GM23338 (cell line): ENCODE results near the gene C3orf80. TPM values are rescaled to one million over a fixed set of nuclear protein-coding genes. Genes with fewer than 3 reads are reported as not detected.

Experiments
- ATAC-seq: fragments of 200-7000 bp; cut with Tn5 transposase; 3 replicates; pipeline ENCODE4 v1.9.1; 2020
- DNase-seq: peaks from one replicate; pipeline ENCODE4 v3.0.0-alpha.2; 2015; ENCODE audit warnings: low spot score
- H2AFZ ChIP-seq: fragments of 200-600 bp; sonication (generic); 2 replicates; pipeline ENCODE4 v1.8.0; 2016; ENCODE audit warnings: antibody characterized with exemption, mild to moderate bottlenecking, moderate library complexity
- H3F3A ChIP-seq: fragments of 200-600 bp; sonication (generic); replicated peaks from 2 replicates; pipeline ENCODE4 v1.8.0; 2017; ENCODE audit warnings: antibody characterized with exemption, mixed run types, low read depth
- H3K27ac ChIP-seq: fragments of 200-600 bp; sonication (generic); 2 replicates; pipeline ENCODE4 v1.6.1; 2016; ENCODE audit warnings: low read depth
- H3K27me3 ChIP-seq: fragments of 200-600 bp; sonication (generic); 2 replicates; pipeline ENCODE4 v1.8.0; 2016; ENCODE audit warnings: mild to moderate bottlenecking, mixed run types, moderate library complexity; ENCODE audit not compliant: insufficient read depth
- H3K36me3 ChIP-seq: fragments of 200-600 bp; sonication (generic); 2 replicates; pipeline ENCODE4 v1.8.0; 2016; ENCODE audit warnings: mild to moderate bottlenecking; ENCODE audit not compliant: insufficient read depth
- H3K4me1 ChIP-seq: fragments of 200-600 bp; sonication (generic); 2 replicates; pipeline ENCODE4 v1.8.0; 2016; ENCODE audit warnings: mild to moderate bottlenecking, moderate library complexity; ENCODE audit not compliant: insufficient read depth
- H3K4me2 ChIP-seq: fragments of 200-600 bp; sonication (generic); 2 replicates; pipeline ENCODE4 v1.7.1; 2017; ENCODE audit warnings: mixed run types
- H3K4me3 ChIP-seq: fragments of 200-600 bp; sonication (generic); 2 replicates; pipeline ENCODE4 v1.6.1; 2016; ENCODE audit warnings: mixed run types
- H3K79me2 ChIP-seq: fragments of 200-600 bp; sonication (generic); replicated peaks from 2 replicates; pipeline ENCODE4 v1.8.0; 2017; ENCODE audit warnings: mild to moderate bottlenecking; ENCODE audit not compliant: insufficient read depth
- H3K9me2 ChIP-seq: fragments of 200-600 bp; sonication (generic); 2 replicates; pipeline ENCODE4 v1.8.0; 2017; ENCODE audit not compliant: insufficient read depth
- H4K20me1 ChIP-seq: fragments of 200-600 bp; sonication (generic); replicated peaks from 2 replicates; pipeline ENCODE4 v1.8.0; 2017; ENCODE audit warnings: mild to moderate bottlenecking; ENCODE audit not compliant: insufficient read depth
- H3K27ac Mint-ChIP-seq: 2 replicates; pipeline ENCODE4 v1.8.0; 2020; ENCODE audit warnings: inconsistent platforms, mild to moderate bottlenecking, moderate library complexity, mixed read lengths
- H3K27me3 Mint-ChIP-seq: 3 replicates; pipeline ENCODE4 v1.8.0; 2022; ENCODE audit warnings: low read depth, mild to moderate bottlenecking, moderate library complexity, mixed read lengths, inconsistent platforms; ENCODE audit not compliant: insufficient read depth, poor library complexity
- H3K36me3 Mint-ChIP-seq: 3 replicates; pipeline ENCODE4 v1.8.0; 2021; ENCODE audit warnings: low read depth, mild to moderate bottlenecking, inconsistent platforms, moderate library complexity, mixed read lengths
- H3K4me1 Mint-ChIP-seq: 3 replicates; pipeline ENCODE4 v1.8.0; 2020; ENCODE audit warnings: mild to moderate bottlenecking, inconsistent platforms, mixed read lengths
- H3K4me3 Mint-ChIP-seq: 3 replicates; pipeline ENCODE4 v1.8.0; 2021; ENCODE audit warnings: moderate library complexity, mild to moderate bottlenecking, inconsistent platforms, mixed read lengths
- H3K9me3 Mint-ChIP-seq: 3 replicates; pipeline ENCODE4 v1.8.0; 2020; ENCODE audit warnings: moderate library complexity, mild to moderate bottlenecking, inconsistent platforms, mixed read lengths
- CREB1 ChIP-seq: fragments of 250-450 bp; sonication (Bioruptor Pico); IDR thresholded peaks from 2 replicates; pipeline ENCODE4 v1.5.0; 2020; ENCODE audit warnings: low read depth, mild to moderate bottlenecking, moderate library complexity
- ETS1 ChIP-seq: IDR thresholded peaks from 2 replicates; pipeline ENCODE4 v1.6.1; 2016; ENCODE audit warnings: antibody characterized with exemption
- EZH2 ChIP-seq: fragments of 200-600 bp; sonication (generic); IDR thresholded peaks from one replicate; pipeline ENCODE4 v1.8.0; 2017; ENCODE audit warnings: antibody characterized with exemption, mild to moderate bottlenecking, low read depth; ENCODE audit not compliant: unreplicated experiment
- EZH2phosphoT487 ChIP-seq: fragments of 200-600 bp; sonication (generic); IDR thresholded peaks from one replicate; pipeline ENCODE4 v1.8.1; 2018; ENCODE audit warnings: antibody characterized with exemption; ENCODE audit not compliant: unreplicated experiment
- JUNB ChIP-seq: IDR thresholded peaks from one replicate; pipeline ENCODE4 v1.6.1; 2016; ENCODE audit warnings: antibody characterized with exemption; ENCODE audit not compliant: unreplicated experiment
- NANOG ChIP-seq: IDR thresholded peaks from 2 replicates; pipeline ENCODE4 v1.6.1; 2016; ENCODE audit warnings: antibody characterized with exemption, borderline replicate concordance
- POLR2AphosphoS5 ChIP-seq: IDR thresholded peaks from 2 replicates; pipeline ENCODE4 v1.6.1; 2016; ENCODE audit warnings: antibody characterized with exemption, low read depth
- REST ChIP-seq: IDR thresholded peaks from one replicate; pipeline ENCODE4 v1.6.1; 2018; ENCODE audit warnings: antibody characterized with exemption; ENCODE audit not compliant: unreplicated experiment
- STAT1 ChIP-seq: IDR thresholded peaks from one replicate; pipeline ENCODE4 v1.6.1; 2016; ENCODE audit warnings: antibody characterized with exemption; ENCODE audit not compliant: unreplicated experiment
- ZNF114 ChIP-seq: fragments of 250-450 bp; sonication (Bioruptor Pico); IDR thresholded peaks from 2 replicates; pipeline ENCODE4 v1.5.0; 2020; ENCODE audit warnings: mild to moderate bottlenecking, moderate library complexity
- ZNF331 ChIP-seq: fragments of 250-450 bp; sonication (Bioruptor Pico); IDR thresholded peaks from 2 replicates; pipeline ENCODE4 v1.5.0; 2020; ENCODE audit warnings: low read depth, mild to moderate bottlenecking, moderate library complexity
- polyA plus RNA-seq: library from polyadenylated mRNA; unstranded; fragments of >200 nt; fragmentation: Nextera tagmentation; extraction: Ambion mirVana; gene quantifications from 2 replicates; pipeline ENCODE4 v1.2.1, GENCODE V29; 2016
- total RNA-seq: library from RNA; depleted of rRNA; stranded (reverse); fragments of >200 nt; shearing (Covaris generic); gene quantifications from 2 replicates; pipeline ENCODE4 v1.2.3, GENCODE V29; 2014
- TF ChIP-seq, protein P1 (sequence below), 2 experiments: fragments of 200-600 bp in 1 of 2; sonication (generic) in 1 of 2; conservative IDR thresholded peaks; 2 replicates each; pipeline versions ENCODE4 v1.5.1 to v1.6.1; 2016 to 2017; ENCODE audit warnings: antibody characterized with exemption in 2 of 2, low read depth in 2 of 2, mild to moderate bottlenecking in 2 of 2, moderate library complexity in 1 of 2
- TF ChIP-seq, protein P2 (sequence below): fragments of 250-450 bp; sonication (Bioruptor Pico); IDR thresholded peaks from 2 replicates; pipeline ENCODE4 v1.5.0; 2020; ENCODE audit warnings: mild to moderate bottlenecking, moderate library complexity

C3orf80 gene
- total and polyA plus RNA-seq, 2 experiments from 2014 or later = 0.57 to 3.0 TPM

GRCh38 chr3:160192310-160193029 is 32.8 kb upstream of the C3orf80 start:
- Histone ChIP-seq H3K4me3 (no peak overlapping the region), H3K27ac (no peak overlapping the region), H3F3A (no peaks in the 10 kb centered on the region), H2AFZ (no peak overlapping the region), H3K27me3 (no peaks in the 10 kb centered on the region), H3K4me2 (no peak overlapping the region), H3K36me3 (no peaks in the 10 kb centered on the region), H3K79me2 (no peaks in the 10 kb centered on the region), H3K4me1 (no peaks in the 10 kb centered on the region), H3K9me2 (peaks cover 11% of the 10 kb centered on the region; the same call in 1 of the 2 replicates), H4K20me1 (no peaks in the 10 kb centered on the region)
- H3K9me3 Mint-ChIP-seq = peaks cover 2% of the 10 kb centered on the region; the same call in 1 of the 3 replicates
- no peak overlapping the region for H3K4me3 Mint-ChIP-seq
- H3K36me3 Mint-ChIP-seq = no peaks in the 10 kb centered on the region
- ATAC-seq (no peak), DNase-seq (no peak)
- no peaks in the 10 kb centered on the region; the same call in 2 of the 3 replicates for H3K4me1 Mint-ChIP-seq
- peaks cover 3% of the 10 kb centered on the region for H3K27me3 Mint-ChIP-seq
- TF ChIP-seq REST (no peak), EZH2phosphoT487 (no peak), ZNF331 (CRISPR knock-in tag) (no peak), POLR2AphosphoS5 (no peak), EZH2 (no peak), STAT1 (no peak), CREB1 (CRISPR knock-in tag) (no peak), JUNB (no peak), ZNF114 (CRISPR knock-in tag) (no peak), NANOG (no peak), ETS1 (no peak)
- TF ChIP-seq, protein P1, sequence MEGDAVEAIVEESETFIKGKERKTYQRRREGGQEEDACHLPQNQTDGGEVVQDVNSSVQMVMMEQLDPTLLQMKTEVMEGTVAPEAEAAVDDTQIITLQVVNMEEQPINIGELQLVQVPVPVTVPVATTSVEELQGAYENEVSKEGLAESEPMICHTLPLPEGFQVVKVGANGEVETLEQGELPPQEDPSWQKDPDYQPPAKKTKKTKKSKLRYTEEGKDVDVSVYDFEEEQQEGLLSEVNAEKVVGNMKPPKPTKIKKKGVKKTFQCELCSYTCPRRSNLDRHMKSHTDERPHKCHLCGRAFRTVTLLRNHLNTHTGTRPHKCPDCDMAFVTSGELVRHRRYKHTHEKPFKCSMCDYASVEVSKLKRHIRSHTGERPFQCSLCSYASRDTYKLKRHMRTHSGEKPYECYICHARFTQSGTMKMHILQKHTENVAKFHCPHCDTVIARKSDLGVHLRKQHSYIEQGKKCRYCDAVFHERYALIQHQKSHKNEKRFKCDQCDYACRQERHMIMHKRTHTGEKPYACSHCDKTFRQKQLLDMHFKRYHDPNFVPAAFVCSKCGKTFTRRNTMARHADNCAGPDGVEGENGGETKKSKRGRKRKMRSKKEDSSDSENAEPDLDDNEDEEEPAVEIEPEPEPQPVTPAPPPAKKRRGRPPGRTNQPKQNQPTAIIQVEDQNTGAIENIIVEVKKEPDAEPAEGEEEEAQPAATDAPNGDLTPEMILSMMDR (conservative IDR thresholded peaks at IDR 0.05; ENCODE audit: low read depth in 2 of 2) = no peak
- TF ChIP-seq, protein P2, sequence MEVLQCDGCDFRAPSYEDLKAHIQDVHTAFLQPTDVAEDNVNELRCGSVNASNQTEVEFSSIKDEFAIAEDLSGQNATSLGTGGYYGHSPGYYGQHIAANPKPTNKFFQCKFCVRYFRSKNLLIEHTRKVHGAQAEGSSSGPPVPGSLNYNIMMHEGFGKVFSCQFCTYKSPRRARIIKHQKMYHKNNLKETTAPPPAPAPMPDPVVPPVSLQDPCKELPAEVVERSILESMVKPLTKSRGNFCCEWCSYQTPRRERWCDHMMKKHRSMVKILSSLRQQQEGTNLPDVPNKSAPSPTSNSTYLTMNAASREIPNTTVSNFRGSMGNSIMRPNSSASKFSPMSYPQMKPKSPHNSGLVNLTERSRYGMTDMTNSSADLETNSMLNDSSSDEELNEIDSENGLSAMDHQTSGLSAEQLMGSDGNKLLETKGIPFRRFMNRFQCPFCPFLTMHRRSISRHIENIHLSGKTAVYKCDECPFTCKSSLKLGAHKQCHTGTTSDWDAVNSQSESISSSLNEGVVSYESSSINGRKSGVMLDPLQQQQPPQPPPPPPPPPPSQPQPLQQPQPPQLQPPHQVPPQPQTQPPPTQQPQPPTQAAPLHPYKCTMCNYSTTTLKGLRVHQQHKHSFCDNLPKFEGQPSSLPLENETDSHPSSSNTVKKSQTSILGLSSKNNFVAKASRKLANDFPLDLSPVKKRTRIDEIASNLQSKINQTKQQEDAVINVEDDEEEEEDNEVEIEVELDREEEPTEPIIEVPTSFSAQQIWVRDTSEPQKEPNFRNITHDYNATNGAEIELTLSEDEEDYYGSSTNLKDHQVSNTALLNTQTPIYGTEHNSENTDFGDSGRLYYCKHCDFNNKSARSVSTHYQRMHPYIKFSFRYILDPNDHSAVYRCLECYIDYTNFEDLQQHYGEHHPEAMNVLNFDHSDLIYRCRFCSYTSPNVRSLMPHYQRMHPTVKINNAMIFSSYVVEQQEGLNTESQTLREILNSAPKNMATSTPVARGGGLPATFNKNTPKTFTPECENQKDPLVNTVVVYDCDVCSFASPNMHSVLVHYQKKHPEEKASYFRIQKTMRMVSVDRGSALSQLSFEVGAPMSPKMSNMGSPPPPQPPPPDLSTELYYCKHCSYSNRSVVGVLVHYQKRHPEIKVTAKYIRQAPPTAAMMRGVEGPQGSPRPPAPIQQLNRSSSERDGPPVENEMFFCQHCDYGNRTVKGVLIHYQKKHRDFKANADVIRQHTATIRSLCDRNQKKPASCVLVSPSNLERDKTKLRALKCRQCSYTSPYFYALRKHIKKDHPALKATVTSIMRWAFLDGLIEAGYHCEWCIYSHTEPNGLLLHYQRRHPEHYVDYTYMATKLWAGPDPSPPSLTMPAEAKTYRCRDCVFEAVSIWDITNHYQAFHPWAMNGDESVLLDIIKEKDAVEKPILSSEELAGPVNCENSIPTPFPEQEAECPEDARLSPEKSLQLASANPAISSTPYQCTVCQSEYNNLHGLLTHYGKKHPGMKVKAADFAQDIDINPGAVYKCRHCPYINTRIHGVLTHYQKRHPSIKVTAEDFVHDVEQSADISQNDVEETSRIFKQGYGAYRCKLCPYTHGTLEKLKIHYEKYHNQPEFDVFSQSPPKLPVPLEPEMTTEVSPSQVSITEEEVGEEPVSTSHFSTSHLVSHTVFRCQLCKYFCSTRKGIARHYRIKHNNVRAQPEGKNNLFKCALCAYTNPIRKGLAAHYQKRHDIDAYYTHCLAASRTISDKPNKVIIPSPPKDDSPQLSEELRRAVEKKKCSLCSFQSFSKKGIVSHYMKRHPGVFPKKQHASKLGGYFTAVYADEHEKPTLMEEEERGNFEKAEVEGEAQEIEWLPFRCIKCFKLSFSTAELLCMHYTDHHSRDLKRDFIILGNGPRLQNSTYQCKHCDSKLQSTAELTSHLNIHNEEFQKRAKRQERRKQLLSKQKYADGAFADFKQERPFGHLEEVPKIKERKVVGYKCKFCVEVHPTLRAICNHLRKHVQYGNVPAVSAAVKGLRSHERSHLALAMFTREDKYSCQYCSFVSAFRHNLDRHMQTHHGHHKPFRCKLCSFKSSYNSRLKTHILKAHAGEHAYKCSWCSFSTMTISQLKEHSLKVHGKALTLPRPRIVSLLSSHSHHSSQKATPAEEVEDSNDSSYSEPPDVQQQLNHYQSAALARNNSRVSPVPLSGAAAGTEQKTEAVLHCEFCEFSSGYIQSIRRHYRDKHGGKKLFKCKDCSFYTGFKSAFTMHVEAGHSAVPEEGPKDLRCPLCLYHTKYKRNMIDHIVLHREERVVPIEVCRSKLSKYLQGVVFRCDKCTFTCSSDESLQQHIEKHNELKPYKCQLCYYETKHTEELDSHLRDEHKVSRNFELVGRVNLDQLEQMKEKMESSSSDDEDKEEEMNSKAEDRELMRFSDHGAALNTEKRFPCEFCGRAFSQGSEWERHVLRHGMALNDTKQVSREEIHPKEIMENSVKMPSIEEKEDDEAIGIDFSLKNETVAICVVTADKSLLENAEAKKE = no peak
- no peak overlapping the region for H3K27ac Mint-ChIP-seq
